ENCODE measurements around the gene MKNK2.

GRCh38 chr19:2099937-2100718, 49.1 kb upstream of the MKNK2 start:
- TF ChIP-seq SP1 (IDR thresholded peaks at IDR 0.05) = no peak
- TF ChIP-seq FOXM1 (IDR thresholded peaks at IDR 0.05; ENCODE audit: borderline replicate concordance) = no peak
- TF ChIP-seq BHLHE40 (IDR thresholded peaks at IDR 0.05; ENCODE audit: borderline replicate concordance) = no peak
- TF ChIP-seq NFRKB (IDR thresholded peaks at IDR 0.05) = no peak
